Measurements from ENCODE around the gene ART5.
A peak's percentile ranks its signal among the peaks of the same experiment; 100 is the strongest.
"Not testable (repeated sequence)": the region's sequence is repeated elsewhere in the genome, so short reads cannot be mapped to it uniquely, and the experiment has no call there.

The ART5 gene

GRCh38 chr11:3617990-3618389 is 23.8 kb downstream of the ART5 start:
- TF ChIP-seq POLR2A (IDR thresholded peaks at IDR 0.05; ENCODE audit: low read length) (no peak), GATA1 (IDR thresholded peaks at IDR 0.05; ENCODE audit: low read depth, low read length) (no peak)
- DNase-seq, result no peak

GRCh38 chr11:3616721-3617460 is 24.9 kb downstream of the ART5 start:
- DNase-seq, result no peak
- no peak for TF ChIP-seq GATA1 (IDR thresholded peaks at IDR 0.05; ENCODE audit: low read depth, low read length)
- no peak for TF ChIP-seq POLR2A (IDR thresholded peaks at IDR 0.05; ENCODE audit: low read length)

- TF ChIP-seq GATA1 (IDR thresholded peaks at IDR 0.05; ENCODE audit: low read depth, low read length), result no peak
- TF ChIP-seq POLR2A (IDR thresholded peaks at IDR 0.05; ENCODE audit: low read length), result no peak
- no peak for DNase-seq
These were observed 25.8 kb downstream of the ART5 start for GRCh38 chr11:3615998-3616397.

- DNase-seq, result peak; percentile 41 to 53
- TF ChIP-seq POLR2A (IDR thresholded peaks at IDR 0.05; ENCODE audit: low read length), result no peak
- no peak for TF ChIP-seq GATA1 (IDR thresholded peaks at IDR 0.05; ENCODE audit: low read depth, low read length)
These were observed 27.0 kb downstream of the ART5 start for GRCh38 chr11:3614742-3615171.

GRCh38 chr11:3613998-3614741 is 27.6 kb downstream of the ART5 start:
- no peak for TF ChIP-seq POLR2A (IDR thresholded peaks at IDR 0.05; ENCODE audit: low read length)
- TF ChIP-seq GATA1 (IDR thresholded peaks at IDR 0.05; ENCODE audit: low read depth, low read length), result peak; percentile 30
- peak in 1 of 2 experiments; percentile 45 for DNase-seq

- no peak for DNase-seq
- TF ChIP-seq POLR2A (IDR thresholded peaks at IDR 0.05; ENCODE audit: low read length) (no peak), GATA1 (IDR thresholded peaks at IDR 0.05; ENCODE audit: low read depth, low read length) (no peak)
These were observed 29.7 kb downstream of the ART5 start for GRCh38 chr11:3611976-3612678.

- no peak for DNase-seq
- TF ChIP-seq GATA1 (IDR thresholded peaks at IDR 0.05; ENCODE audit: low read depth, low read length) (no peak), POLR2A (IDR thresholded peaks at IDR 0.05; ENCODE audit: low read length) (no peak)
These were observed 30.9 kb downstream of the ART5 start for GRCh38 chr11:3610846-3611245.

- peak; percentile 55 to 78 for DNase-seq
- no peak for TF ChIP-seq POLR2A (IDR thresholded peaks at IDR 0.05; ENCODE audit: low read length)
- no peak for TF ChIP-seq GATA1 (IDR thresholded peaks at IDR 0.05; ENCODE audit: low read depth, low read length)
These were observed 32.2 kb downstream of the ART5 start for GRCh38 chr11:3609416-3610265.

GRCh38 chr11:3605771-3606203 is 36.0 kb downstream of the ART5 start:
- TF ChIP-seq GATA1 (IDR thresholded peaks at IDR 0.05; ENCODE audit: low read depth, low read length) (no peak), POLR2A (IDR thresholded peaks at IDR 0.05; ENCODE audit: low read length) (no peak)

GRCh38 chr11:3605283-3605662 is 36.5 kb downstream of the ART5 start:
- no peak for TF ChIP-seq GATA1 (IDR thresholded peaks at IDR 0.05; ENCODE audit: low read depth, low read length)
- TF ChIP-seq POLR2A (IDR thresholded peaks at IDR 0.05; ENCODE audit: low read length), result no peak
- no peak for DNase-seq

More at GRCh38 chr11:3605771-3606203, 36.0 kb downstream of the ART5 start:
- DNase-seq, result no peak

- TF ChIP-seq GATA1 (IDR thresholded peaks at IDR 0.05; ENCODE audit: low read depth, low read length) (no peak), POLR2A (IDR thresholded peaks at IDR 0.05; ENCODE audit: low read length) (no peak)
- DNase-seq, result no peak
These were observed 37.6 kb downstream of the ART5 start for GRCh38 chr11:3604167-3604566.

GRCh38 chr11:3600201-3600600 is 41.6 kb downstream of the ART5 start:
- not testable (repeated sequence) for DNase-seq

GRCh38 chr11:3597743-3598142 is 44.0 kb downstream of the ART5 start:
- not testable (repeated sequence) for DNase-seq

- not testable (repeated sequence) for DNase-seq
These were observed 50.5 kb downstream of the ART5 start for GRCh38 chr11:3591326-3591725.

GRCh38 chr11:3590193-3590592 is 51.6 kb downstream of the ART5 start:
- DNase-seq, result not testable (repeated sequence)

- DNase-seq, result not testable (repeated sequence)
These were observed 53.0 kb downstream of the ART5 start for GRCh38 chr11:3588776-3589175.

All from erythroblast (primary cell).